GM12878 (cell line): ENCODE data around the gene FCN2. TPM values are rescaled to one million over a fixed set of nuclear protein-coding genes. Genes with fewer than 3 reads are reported as not detected.

Experiments used
- ATAC-seq: fragments of 200-7000 bp; cut with Tn5 transposase; 3 replicates; pipeline ENCODE4 v1.9.1; 2020; ENCODE audit warnings: mild to moderate bottlenecking, moderate library complexity
- BruUV-seq: library from RNA; stranded (reverse); fragments of 400-500 nt; replicated peaks from 2 replicates; lab custom pipeline; 2021; lab: Mats Ljungman, UMichigan
- CTCF ChIA-PET: fragments of 300-600 bp; sonication (Branson Sonifier 250); formaldehyde crosslinking; extraction: SDS; loops from one replicate; lab custom pipeline; 2021; ENCODE audit warnings: inconsistent platforms; lab: Yijun Ruan, JAX
- POLR2A ChIA-PET: fragments of 350-600 bp; formaldehyde crosslinking; extraction: SDS; loops from one replicate; lab custom pipeline; 2021; ENCODE audit warnings: inconsistent platforms; lab: Charles Lee
- RAD21 ChIA-PET: fragments of 300-600 bp; sonication (Branson Sonifier 250); formaldehyde crosslinking; loops from one replicate; lab custom pipeline; 2023; ENCODE audit warnings: antibody characterized with exemption; ENCODE audit not compliant: unreplicated experiment; lab: Charles Lee
- SMC1A ChIA-PET: fragments of 300-600 bp; sonication (Branson Sonifier 250); formaldehyde crosslinking; loops from one replicate; lab custom pipeline; 2023; ENCODE audit not compliant: unreplicated experiment, uncharacterized antibody; lab: Charles Lee
- DNase-seq: peaks from one replicate; pipeline ENCODE4 v3.0.0-alpha.2; 2011; ENCODE audit warnings: low read depth, low spot score
- FAIRE-seq: peaks from 3 replicates; lab custom pipeline; 2011; peaks lifted over from hg19 to GRCh38; lab: Jason Lieb, UNC
- H2AFZ ChIP-seq: 2 replicates; pipeline ENCODE4 v1.6.0; 2011; ENCODE audit warnings: low read depth, low read length, control low read depth; ENCODE audit not compliant: control insufficient read depth
- H3K27ac ChIP-seq: 2 replicates; pipeline ENCODE4 v1.5.1; 2011; ENCODE audit warnings: control low read depth; ENCODE audit not compliant: control insufficient read depth, insufficient read depth
- H3K27me3 ChIP-seq, 2 experiments: replicated peaks in 1 of 2; 2 replicates each; pipeline versions ENCODE4 v1.6.0 to v1.6.1; 2011; ENCODE audit warnings: low read length in 1 of 2; ENCODE audit not compliant: control insufficient read depth in 2 of 2, insufficient read depth in 2 of 2
- H3K36me3 ChIP-seq, 2 experiments: 2 replicates each; pipeline ENCODE4 v1.5.1; 2011; ENCODE audit warnings: low read length in 1 of 2; ENCODE audit not compliant: control insufficient read depth in 2 of 2, insufficient read depth in 2 of 2
- H3K4me1 ChIP-seq: 2 replicates; pipeline ENCODE4 v1.6.1; 2011; ENCODE audit warnings: mild to moderate bottlenecking, low read length, moderate library complexity, mixed read lengths; ENCODE audit not compliant: control insufficient read depth, insufficient read depth
- H3K4me2 ChIP-seq: 2 replicates; pipeline ENCODE4 v1.6.0; 2011; ENCODE audit warnings: control low read depth; ENCODE audit not compliant: control insufficient read depth, insufficient read depth
- H3K4me3 ChIP-seq: fragments of 200-600 bp; sonication (generic); 2 replicates; pipeline ENCODE4 v1.5.1; 2016
- H3K79me2 ChIP-seq: 2 replicates; pipeline ENCODE4 v1.6.0; 2011; ENCODE audit warnings: low read length; ENCODE audit not compliant: control insufficient read depth, insufficient read depth
- H3K9ac ChIP-seq: 2 replicates; pipeline ENCODE4 v1.8.0; 2011; ENCODE audit warnings: low read length, control low read depth, mixed read lengths; ENCODE audit not compliant: control insufficient read depth, insufficient read depth
- H3K9me3 ChIP-seq: replicated peaks from 3 replicates; pipeline ENCODE4 v1.5.1; 2011; ENCODE audit warnings: mild to moderate bottlenecking, low read length; ENCODE audit not compliant: control insufficient read depth, insufficient read depth
- H4K20me1 ChIP-seq: 2 replicates; pipeline ENCODE4 v1.6.0; 2011; ENCODE audit not compliant: control insufficient read depth, insufficient read depth
- EZH2 ChIP-seq: IDR thresholded peaks from 2 replicates; pipeline ENCODE4 v1.6.1; 2012; ENCODE audit warnings: low read depth, mild to moderate bottlenecking, control low read depth, inconsistent platforms, low read length, borderline replicate concordance; ENCODE audit not compliant: control insufficient read depth
- IRF3 ChIP-seq: fragments of 450-650 bp; IDR thresholded peaks from 2 replicates; pipeline ENCODE4 v1.6.1; 2014; ENCODE audit warnings: mild to moderate bottlenecking
- KDM1A ChIP-seq: fragments of 200-600 bp; sonication (generic); IDR thresholded peaks from 2 replicates; pipeline ENCODE4 v1.6.1; 2016; ENCODE audit warnings: borderline replicate concordance
- MEF2A ChIP-seq: IDR thresholded peaks from 2 replicates; pipeline ENCODE4 v1.6.1; 2011; ENCODE audit warnings: low read depth, mild to moderate bottlenecking, low read length, moderate library complexity; ENCODE audit not compliant: insufficient read depth
- NR2C2 ChIP-seq: IDR thresholded peaks from 2 replicates; pipeline ENCODE4 v1.6.1; 2011; ENCODE audit warnings: borderline replicate concordance, low read depth; ENCODE audit not compliant: control insufficient read depth, insufficient read length
- PKNOX1 ChIP-seq: fragments of 450-650 bp; IDR thresholded peaks from 2 replicates; pipeline ENCODE4 v1.6.1; 2016; ENCODE audit warnings: mild to moderate bottlenecking
- RAD51 ChIP-seq: fragments of 450-650 bp; IDR thresholded peaks from 2 replicates; pipeline ENCODE4 v1.6.1; 2016; ENCODE audit warnings: moderate library complexity, mild to moderate bottlenecking, inconsistent platforms
- RELB ChIP-seq: fragments of 450-650 bp; IDR thresholded peaks from 2 replicates; pipeline ENCODE4 v1.6.1; 2017; ENCODE audit warnings: low read depth, mild to moderate bottlenecking, moderate library complexity
- STAT1 ChIP-seq: fragments of 450-650 bp; conservative IDR thresholded peaks from 2 replicates; pipeline ENCODE4 v1.6.1; 2014; ENCODE audit warnings: antibody characterized with exemption, mild to moderate bottlenecking
- TBL1XR1 ChIP-seq: IDR thresholded peaks from 2 replicates; pipeline ENCODE4 v1.6.1; 2012; ENCODE audit warnings: low read depth, low read length, improper control_type of control experiment
- WGBS: methylation state at CpG from one replicate; pipeline ENCODE4 v1.1.6; 2016; ENCODE audit warnings: low lambda C conversion rate; ENCODE audit not compliant: insufficient replicate concordance, insufficient coverage; ENCODE audit errors: missing lambda C conversion rate; 5-methylcytosine and 5-hydroxymethylcytosine counted together
- in situ Hi-C: fragments of 300-500 bp; cut with MboI; formaldehyde crosslinking; loops from 9 replicates; pipeline ENCODE4 v1.14.3; 2018; ENCODE audit warnings: mixed read lengths
- intact Hi-C: fragments of 100-400 bp; cut with micrococcal nuclease; formaldehyde crosslinking; loops from one replicate; pipeline ENCODE4 v1.14.2; 2022; ENCODE audit not compliant: unreplicated experiment
- polyA plus RNA-seq, 11 experiments: library from polyadenylated mRNA; depleted of rRNA in 4 of 11; unstranded in 6 of 11; stranded (reverse) in 5 of 11; fragments of >200 nt; fragmentation: Nextera tagmentation in 4 of 11; fragmentation: Illumina TruSeq in 1 of 11; extraction: Ambion mirVana in 4 of 11; extraction: Trizol in 1 of 11; gene quantifications; 1 replicate in 1 of 11; 2 replicates in 10 of 11; pipeline versions ENCODE4 v1.2.1 to v1.2.3, GENCODE V29; 2011 to 2016; ENCODE audit warnings: inconsistent platforms in 2 of 11, missing spikeins in 2 of 11, low read depth in 1 of 11
- total RNA-seq, 4 experiments: library from RNA; depleted of rRNA in 3 of 4; stranded (reverse); fragments of >200 nt in 3 of 4; fragmentation: Illumina TruSeq in 1 of 4; extraction: Trizol in 1 of 4; gene quantifications; 2 replicates each; pipeline versions ENCODE4 v1.2.1 to v1.2.3, GENCODE V29; 2013 to 2021
- TF ChIP-seq, protein P1 (sequence below): IDR thresholded peaks from 2 replicates; pipeline ENCODE4 v1.6.1; 2012; ENCODE audit warnings: low read length, inconsistent platforms
- TF ChIP-seq, protein P2 (sequence below): fragments of 450-650 bp; IDR thresholded peaks from 2 replicates; pipeline ENCODE4 v1.6.1; 2016; ENCODE audit warnings: mild to moderate bottlenecking

Gene FCN2
- total and polyA plus RNA-seq, 10 of the 15 experiments (the other 5 are each of a cell fraction or from before 2014, with no cell fraction given) = not detected

DNA sequence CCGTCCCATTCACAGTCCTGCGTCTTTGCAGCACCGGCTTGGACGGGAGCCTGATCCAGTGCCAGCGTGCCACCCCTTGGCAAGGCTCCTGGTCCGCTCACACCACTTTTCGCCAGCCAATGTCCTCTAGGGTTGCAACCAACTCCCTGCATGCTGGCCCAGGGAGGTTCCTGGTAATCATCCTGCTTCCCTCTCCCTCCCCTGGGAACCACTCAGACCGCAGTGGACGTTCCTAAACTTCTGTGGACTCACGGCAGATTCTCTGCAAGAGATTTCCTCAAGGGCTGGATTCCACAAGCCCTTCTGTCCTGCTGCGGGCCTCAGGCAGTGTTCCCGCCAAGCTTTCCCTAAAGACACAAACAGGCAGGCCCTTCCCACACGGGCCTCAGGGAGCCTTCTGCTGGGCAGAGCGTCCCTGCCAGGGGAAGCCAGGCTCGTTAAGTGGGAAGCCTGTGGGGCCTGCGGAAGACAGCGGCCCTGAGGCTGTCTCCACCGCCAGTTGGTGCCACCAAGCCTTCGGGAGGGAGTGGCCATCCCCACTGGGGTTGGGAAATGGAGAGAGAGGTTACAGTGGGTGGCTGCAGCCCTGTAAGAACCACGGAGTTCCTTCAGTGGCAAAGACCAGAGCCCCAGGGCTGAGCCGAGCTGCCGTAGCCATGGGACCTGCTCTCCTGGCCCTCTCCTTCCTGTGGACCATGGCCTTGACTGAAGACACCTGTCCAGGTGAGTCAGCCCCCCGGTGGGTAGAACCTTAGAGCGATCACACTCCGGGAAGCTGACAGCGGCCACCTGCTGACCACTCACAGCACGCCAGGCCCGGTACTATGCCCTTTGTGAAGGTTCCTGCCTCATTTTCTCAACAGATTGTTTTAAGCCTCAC is 16.4 kb upstream of the FCN2 start (continued):
- TF ChIP-seq PKNOX1 (no peak), IRF3 (no peak), RAD51 (no peak), STAT1 (no peak), TBL1XR1 (no peak), MEF2A (no peak)
- TF ChIP-seq, protein P1, sequence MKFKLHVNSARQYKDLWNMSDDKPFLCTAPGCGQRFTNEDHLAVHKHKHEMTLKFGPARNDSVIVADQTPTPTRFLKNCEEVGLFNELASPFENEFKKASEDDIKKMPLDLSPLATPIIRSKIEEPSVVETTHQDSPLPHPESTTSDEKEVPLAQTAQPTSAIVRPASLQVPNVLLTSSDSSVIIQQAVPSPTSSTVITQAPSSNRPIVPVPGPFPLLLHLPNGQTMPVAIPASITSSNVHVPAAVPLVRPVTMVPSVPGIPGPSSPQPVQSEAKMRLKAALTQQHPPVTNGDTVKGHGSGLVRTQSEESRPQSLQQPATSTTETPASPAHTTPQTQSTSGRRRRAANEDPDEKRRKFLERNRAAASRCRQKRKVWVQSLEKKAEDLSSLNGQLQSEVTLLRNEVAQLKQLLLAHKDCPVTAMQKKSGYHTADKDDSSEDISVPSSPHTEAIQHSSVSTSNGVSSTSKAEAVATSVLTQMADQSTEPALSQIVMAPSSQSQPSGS = no peak

DNA sequence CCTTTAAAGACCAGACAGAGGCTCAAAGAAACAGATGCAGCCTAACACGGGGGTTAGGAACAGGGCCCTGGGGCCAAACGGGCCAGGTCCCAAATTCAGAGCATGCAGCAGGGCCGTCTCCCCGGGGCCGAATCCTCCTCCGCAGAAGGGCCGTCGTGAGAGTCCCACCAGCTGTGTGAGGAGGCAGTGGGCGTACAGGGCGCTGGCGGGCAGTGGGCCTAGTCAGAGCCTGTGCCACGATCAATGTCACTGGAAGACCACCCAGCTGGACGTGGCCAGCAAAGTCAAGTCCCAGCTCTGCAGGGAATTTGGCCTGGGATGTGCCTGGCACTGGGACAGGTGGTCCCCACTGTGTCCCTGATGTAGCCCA is 15.8 kb upstream of the FCN2 start:
- Histone ChIP-seq H3K4me3 (no peak overlapping the region), H3K4me1 (peaks cover 6% of the 10 kb centered on the region; the same call in 1 of the 2 replicates), H3K79me2 (no peaks in the 10 kb centered on the region), H3K36me3 (no peaks in the 10 kb centered on the region), H3K27me3 (no peaks in the 10 kb centered on the region), H3K4me2 (no peak overlapping the region), H3K27ac (no peak overlapping the region), H4K20me1 (no peaks in the 10 kb centered on the region), H3K9me3 (no peaks in the 10 kb centered on the region; the same call in 2 of the 3 replicates), H2AFZ (no peak overlapping the region), H3K9ac (no peak overlapping the region)
- no TSS peak for BruUV-seq
- no peak for FAIRE-seq
- no peak for ATAC-seq
- CTCF ChIA-PET = interaction anchor here (0.6 kb wide), 1 partner anchor 640 kb away, joined by 3 read pairs; no protein-coding TSS in a partner anchor
- WGBS = 45% methylated on average over 13 of the region's 13 CpGs
- DNase-seq = no peak
- POLR2A ChIA-PET = no interaction called here
- RAD21 ChIA-PET = no interaction called here
- SMC1A ChIA-PET = no interaction called here
- in situ Hi-C loops (no loop called here), intact Hi-C loops (no loop called here)
- TF ChIP-seq NR2C2 = no peak
- TF ChIP-seq, protein P2, sequence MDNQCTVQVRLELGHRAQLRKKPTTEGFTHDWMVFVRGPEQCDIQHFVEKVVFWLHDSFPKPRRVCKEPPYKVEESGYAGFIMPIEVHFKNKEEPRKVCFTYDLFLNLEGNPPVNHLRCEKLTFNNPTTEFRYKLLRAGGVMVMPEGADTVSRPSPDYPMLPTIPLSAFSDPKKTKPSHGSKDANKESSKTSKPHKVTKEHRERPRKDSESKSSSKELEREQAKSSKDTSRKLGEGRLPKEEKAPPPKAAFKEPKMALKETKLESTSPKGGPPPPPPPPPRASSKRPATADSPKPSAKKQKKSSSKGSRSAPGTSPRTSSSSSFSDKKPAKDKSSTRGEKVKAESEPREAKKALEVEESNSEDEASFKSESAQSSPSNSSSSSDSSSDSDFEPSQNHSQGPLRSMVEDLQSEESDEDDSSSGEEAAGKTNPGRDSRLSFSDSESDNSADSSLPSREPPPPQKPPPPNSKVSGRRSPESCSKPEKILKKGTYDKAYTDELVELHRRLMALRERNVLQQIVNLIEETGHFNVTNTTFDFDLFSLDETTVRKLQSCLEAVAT = no peak
- TF ChIP-seq EZH2 = no peak
- TF ChIP-seq KDM1A = no peak
- TF ChIP-seq RELB = no peak
